ENCODE results near the gene CCDC192. TPM values are rescaled to one million over a fixed set of nuclear protein-coding genes. Genes with fewer than 3 reads are reported as not detected.

Gene CCDC192
- total RNA-seq, 1 experiment from 2014 or later, result not detected

GRCh38 chr5:127684726-127685467 lies 18.3 kb upstream of the CCDC192 start:
- H3K4me3 Mint-ChIP-seq (ENCODE audit: unreplicated experiment), result no peak overlapping the region
- peaks cover 8% of the 10 kb centered on the region for H3K9me3 Mint-ChIP-seq (ENCODE audit: unreplicated experiment)
- no peaks in the 10 kb centered on the region for H3K27me3 Mint-ChIP-seq (ENCODE audit: insufficient read depth, unreplicated experiment)
- peaks cover 32% of the 10 kb centered on the region for H3K4me1 Mint-ChIP-seq (ENCODE audit: insufficient read depth, unreplicated experiment)
- H3K36me3 Mint-ChIP-seq (ENCODE audit: insufficient read depth, unreplicated experiment), result peaks cover 6% of the 10 kb centered on the region
- no peak for TF ChIP-seq CTCF (IDR thresholded peaks at IDR 0.05; ENCODE audit: unreplicated experiment)
- CTCF ChIA-PET, result interaction anchor here (1.0 to 1.9 kb wide), 2 partner anchors 29 to 111 kb away, joined by 4 to 5 read pairs; no protein-coding TSS in a partner anchor
- intact Hi-C loops (cut with micrococcal nuclease), result no loop called here
- no TSS peak for BruUV-seq (replicated peaks)
- peak overlapping the region; percentile 93 for H3K27ac Mint-ChIP-seq (ENCODE audit: low read depth, unreplicated experiment)
- POLR2A ChIA-PET, result interaction anchor here (0.7 to 1.7 kb wide), 10 partner anchors 9 to 167 kb away, joined by 3 to 10 read pairs (median 3); no protein-coding TSS in a partner anchor
- peak; percentile 20 for DNase-seq (ENCODE audit: unreplicated experiment)

- TF ChIP-seq CTCF (IDR thresholded peaks at IDR 0.05; ENCODE audit: unreplicated experiment), result no peak
- BruUV-seq (replicated peaks), result no TSS peak
- H3K36me3 Mint-ChIP-seq (ENCODE audit: insufficient read depth, unreplicated experiment), result peaks cover 6% of the 10 kb centered on the region
- H3K27me3 Mint-ChIP-seq (ENCODE audit: insufficient read depth, unreplicated experiment), result no peaks in the 10 kb centered on the region
- ChIA-PET POLR2A (interaction anchor here (0.8 to 1.6 kb wide), 7 partner anchors 10 to 186 kb away, joined by 3 to 5 read pairs (median 3); no protein-coding TSS in a partner anchor), CTCF (interaction anchor here (0.6 kb wide), 1 partner anchor 529 kb away, joined by 3 read pairs; no protein-coding TSS in a partner anchor)
- peak; percentile 69 for DNase-seq (ENCODE audit: unreplicated experiment)
- peak overlapping the region; percentile 93 for H3K27ac Mint-ChIP-seq (ENCODE audit: low read depth, unreplicated experiment)
- H3K9me3 Mint-ChIP-seq (ENCODE audit: unreplicated experiment), result peaks cover 8% of the 10 kb centered on the region
- H3K4me3 Mint-ChIP-seq (ENCODE audit: unreplicated experiment), result peak overlapping the region; percentile 2
- H3K4me1 Mint-ChIP-seq (ENCODE audit: insufficient read depth, unreplicated experiment), result peaks cover 32% of the 10 kb centered on the region
- intact Hi-C loops (cut with micrococcal nuclease), result no loop called here
These were observed 17.5 kb upstream of the CCDC192 start for GRCh38 chr5:127685662-127686061.

GRCh38 chr5:127686424-127686823 lies 16.8 kb upstream of the CCDC192 start:
- ChIA-PET CTCF (no interaction called here), POLR2A (interaction anchor here (0.8 to 1.6 kb wide), 3 partner anchors 52 to 185 kb away, joined by 3 to 5 read pairs (median 3); no protein-coding TSS in a partner anchor)
- intact Hi-C loops (cut with micrococcal nuclease), result no loop called here
- Mint-ChIP-seq H3K4me1 (ENCODE audit: insufficient read depth, unreplicated experiment) (peaks cover 32% of the 10 kb centered on the region), H3K9me3 (ENCODE audit: unreplicated experiment) (peaks cover 8% of the 10 kb centered on the region), H3K27me3 (ENCODE audit: insufficient read depth, unreplicated experiment) (no peaks in the 10 kb centered on the region), H3K36me3 (ENCODE audit: insufficient read depth, unreplicated experiment) (peaks cover 6% of the 10 kb centered on the region), H3K4me3 (ENCODE audit: unreplicated experiment) (peak overlapping the region; percentile 2), H3K27ac (ENCODE audit: low read depth, unreplicated experiment) (peak overlapping the region; percentile 93)
- TF ChIP-seq CTCF (IDR thresholded peaks at IDR 0.05; ENCODE audit: unreplicated experiment), result no peak
- DNase-seq (ENCODE audit: unreplicated experiment), result no peak
- no TSS peak for BruUV-seq (replicated peaks)

- no peak overlapping the region for H3K27ac Mint-ChIP-seq (ENCODE audit: low read depth, unreplicated experiment)
- TF ChIP-seq CTCF (IDR thresholded peaks at IDR 0.05; ENCODE audit: unreplicated experiment), result no peak
- no TSS peak for BruUV-seq (replicated peaks)
- peaks cover 5% of the 10 kb centered on the region for H3K36me3 Mint-ChIP-seq (ENCODE audit: insufficient read depth, unreplicated experiment)
- intact Hi-C loops (cut with micrococcal nuclease), result no loop called here
- POLR2A ChIA-PET, result no interaction called here
- H3K4me1 Mint-ChIP-seq (ENCODE audit: insufficient read depth, unreplicated experiment), result peaks cover 21% of the 10 kb centered on the region
- CTCF ChIA-PET, result interaction anchor here (0.8 kb wide), 1 partner anchor 124 kb away, joined by 4 read pairs; no protein-coding TSS in a partner anchor
- H3K9me3 Mint-ChIP-seq (ENCODE audit: unreplicated experiment), result no peaks in the 10 kb centered on the region
- peaks cover 10% of the 10 kb centered on the region for H3K27me3 Mint-ChIP-seq (ENCODE audit: insufficient read depth, unreplicated experiment)
- no peak overlapping the region for H3K4me3 Mint-ChIP-seq (ENCODE audit: unreplicated experiment)
- no peak for DNase-seq (ENCODE audit: unreplicated experiment)
These were observed 8.5 kb upstream of the CCDC192 start for GRCh38 chr5:127694518-127695171.

All from MCF 10A (cell line).